ENCODE data around the gene CFAP92. TPM values are rescaled to one million over a fixed set of nuclear protein-coding genes. Genes with fewer than 3 reads are reported as not detected.

Gene CFAP92
- total RNA-seq, 1 donor from 2014 or later = 1.9 TPM

DNA sequence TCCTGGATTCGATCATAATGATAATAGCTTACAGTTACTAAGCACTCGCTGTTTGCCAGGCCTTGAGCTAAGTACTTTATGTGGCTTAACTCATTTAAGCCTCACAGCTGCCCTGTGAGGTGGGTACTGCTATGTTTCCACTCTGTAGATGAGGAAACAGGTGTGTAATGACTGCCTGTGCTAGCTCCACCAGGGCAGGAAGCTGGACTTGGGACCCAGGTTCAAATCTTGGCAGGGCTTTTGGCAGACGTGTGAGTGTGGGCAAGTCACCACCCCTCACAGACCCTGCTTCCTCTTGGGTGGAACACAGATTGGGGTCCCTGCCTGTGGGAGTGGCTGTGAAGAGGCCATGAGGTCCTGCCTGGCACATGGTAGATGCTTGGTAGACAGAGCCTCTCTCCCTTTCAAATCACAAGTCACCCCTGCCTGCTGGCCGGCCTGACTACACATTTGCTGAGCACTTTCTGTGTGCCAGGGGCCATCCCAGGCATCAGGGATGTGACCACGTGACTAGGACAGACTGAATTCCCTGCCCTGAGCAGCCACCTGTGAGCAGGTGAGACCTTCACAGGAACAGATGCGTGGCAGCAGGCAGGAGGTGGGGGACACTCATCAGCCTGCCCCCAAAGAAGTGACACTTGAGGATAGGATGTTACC, 10.9 kb upstream of the CFAP92 start:
- DNase-seq = peak; percentile 75

DNA sequence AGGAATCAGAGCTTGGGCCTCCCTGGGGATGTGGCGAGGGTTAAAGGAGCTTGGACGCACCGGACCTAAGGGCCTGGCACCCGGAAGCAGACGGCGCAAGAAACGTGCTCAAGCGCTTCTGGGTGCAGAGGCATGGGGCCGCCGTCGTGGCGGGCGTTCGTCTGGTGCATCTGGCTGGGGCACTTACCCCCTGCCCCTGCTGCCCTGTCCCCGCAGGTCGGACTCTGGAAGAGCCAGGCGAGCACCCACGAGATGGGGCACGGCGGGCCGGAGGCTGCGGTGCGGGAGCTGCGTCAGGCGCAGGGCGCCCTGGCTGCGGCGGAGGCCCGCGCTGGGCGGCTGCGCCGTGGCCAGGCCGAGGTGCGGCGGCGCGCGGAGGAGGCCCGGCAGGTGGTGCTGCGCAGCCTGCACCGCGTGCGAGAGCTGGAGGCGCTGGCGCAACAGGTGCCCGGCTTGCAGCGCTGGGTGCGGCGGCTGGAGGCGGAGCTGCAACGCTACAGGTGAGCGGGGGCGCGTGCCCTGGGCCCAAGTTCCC, 9.8 kb upstream of the CFAP92 start:
- DNase-seq = no peak

DNA sequence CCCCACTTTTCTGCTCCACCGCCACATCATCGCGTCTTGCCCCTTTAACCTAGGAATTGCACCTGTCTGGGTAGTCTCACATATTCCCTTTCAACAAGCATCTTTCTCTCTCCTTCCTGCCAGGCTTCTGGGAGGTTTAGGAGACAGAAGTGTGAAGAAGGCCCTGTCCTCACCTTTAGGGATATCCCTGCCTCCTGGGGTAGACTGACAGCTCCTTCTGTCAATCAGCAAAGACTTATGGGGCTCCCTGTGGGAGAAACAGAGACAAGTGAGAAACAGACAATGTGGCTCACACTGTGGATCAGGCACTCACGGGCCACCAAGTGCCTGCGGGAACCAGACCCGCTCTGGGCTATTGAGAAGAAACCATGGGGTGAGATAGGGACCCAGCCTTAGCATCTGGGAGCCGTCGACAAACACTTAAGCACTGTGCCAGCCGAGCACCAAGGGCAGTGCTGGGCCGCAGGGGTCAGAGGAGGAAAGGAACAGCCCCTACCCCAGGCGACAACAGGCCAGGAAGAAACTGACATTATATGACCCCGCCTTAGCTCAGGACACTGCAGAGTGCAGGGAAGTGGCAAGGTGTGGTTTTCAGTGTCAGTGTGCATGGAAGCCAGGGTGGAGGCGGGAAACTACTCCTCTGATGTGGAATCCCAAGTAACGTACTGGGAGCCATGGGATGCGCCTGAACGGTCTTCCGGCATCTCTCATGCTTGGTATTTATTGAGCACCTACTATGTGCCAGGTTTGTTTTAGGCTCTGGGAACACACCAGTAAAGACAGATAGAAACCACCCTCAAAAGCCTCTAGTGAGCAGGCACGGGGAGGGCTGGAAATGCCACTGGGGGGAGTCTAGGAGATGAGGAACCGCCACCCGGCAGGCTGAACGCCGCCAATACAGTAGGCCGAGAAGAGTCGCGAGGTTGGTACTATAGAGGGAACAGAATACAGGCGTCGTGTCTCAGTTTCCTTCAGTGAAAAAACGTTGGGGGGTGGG, 9.0 kb upstream of the CFAP92 start:
- no peak for DNase-seq

DNA sequence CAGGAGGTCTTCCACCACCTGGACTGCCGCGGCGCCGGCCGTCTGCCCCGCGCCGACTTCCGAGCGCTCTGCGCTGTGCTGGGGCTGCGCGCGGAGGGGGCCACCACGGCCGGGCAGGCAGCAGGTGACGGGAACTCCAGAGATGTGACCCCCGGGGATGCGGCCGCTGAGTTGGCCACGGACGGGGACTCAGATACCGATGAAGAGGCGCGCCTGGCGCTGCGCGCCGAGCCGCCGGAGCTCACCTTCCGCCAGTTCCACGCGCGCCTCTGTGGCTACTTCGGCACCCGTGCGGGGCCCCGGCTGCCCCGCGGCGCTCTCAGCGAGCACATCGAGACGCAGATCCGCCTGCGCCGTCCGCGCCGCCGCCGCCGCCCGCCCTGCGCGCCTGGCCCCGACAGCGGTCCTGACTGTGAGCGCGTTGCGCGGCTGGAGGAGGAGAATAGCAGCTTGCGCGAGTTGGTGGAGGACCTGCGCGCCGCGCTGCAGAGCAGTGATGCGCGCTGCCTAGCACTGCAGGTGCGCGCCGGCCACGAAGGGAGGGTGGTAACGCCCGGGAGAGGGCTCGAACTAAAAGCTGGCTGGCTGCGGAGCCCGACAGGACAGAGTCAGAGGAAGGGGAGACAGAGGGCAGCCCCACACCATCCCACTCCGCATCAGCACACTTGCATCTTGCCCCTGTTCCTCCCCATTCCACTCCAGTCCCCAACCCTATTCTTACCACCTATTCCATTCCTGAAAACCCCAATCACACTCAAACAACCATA, 8.1 kb upstream of the CFAP92 start:
- peak; percentile 67 for DNase-seq

DNA sequence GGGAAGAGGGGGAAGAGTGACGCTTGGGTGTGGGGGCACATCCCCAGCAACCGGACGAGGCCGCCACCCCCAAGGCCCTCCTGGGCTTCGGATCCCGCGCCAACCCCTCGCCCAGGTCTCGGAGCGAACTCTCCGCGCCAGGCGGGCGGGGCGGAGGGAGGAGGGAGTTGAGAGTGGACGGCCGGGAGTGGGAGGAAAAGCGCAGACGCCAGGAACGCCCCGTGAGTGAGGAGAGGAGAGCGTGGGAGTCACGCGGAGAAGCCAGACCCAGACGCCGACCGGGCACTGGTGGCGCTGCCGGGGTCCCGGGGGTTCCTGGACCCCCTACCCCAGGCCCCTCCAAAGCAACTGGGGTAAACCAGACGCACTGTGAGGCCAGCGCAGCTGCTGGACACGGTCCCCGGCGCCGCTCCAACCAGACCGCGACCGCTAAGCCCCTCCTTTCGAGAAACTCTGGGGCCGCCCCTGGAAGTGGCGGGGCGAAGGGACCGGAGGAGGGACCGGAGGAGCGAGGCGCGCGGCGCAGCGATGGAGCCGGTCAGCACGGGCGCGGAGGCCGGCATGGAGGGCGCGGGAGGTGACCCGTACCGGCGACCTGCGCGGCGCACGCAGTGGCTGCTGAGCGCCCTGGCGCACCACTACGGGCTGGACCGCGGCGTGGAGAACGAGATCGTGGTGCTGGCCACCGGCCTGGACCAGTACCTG, 7.4 kb upstream of the CFAP92 start, which contains the start of gene EFCC1:
Gene EFCC1 (plus strand): TSS at position 204 of the 705 bp plus-strand sequence. CDS start 325 bp downstream, at position 529.
- peak; percentile 73 for DNase-seq

DNA sequence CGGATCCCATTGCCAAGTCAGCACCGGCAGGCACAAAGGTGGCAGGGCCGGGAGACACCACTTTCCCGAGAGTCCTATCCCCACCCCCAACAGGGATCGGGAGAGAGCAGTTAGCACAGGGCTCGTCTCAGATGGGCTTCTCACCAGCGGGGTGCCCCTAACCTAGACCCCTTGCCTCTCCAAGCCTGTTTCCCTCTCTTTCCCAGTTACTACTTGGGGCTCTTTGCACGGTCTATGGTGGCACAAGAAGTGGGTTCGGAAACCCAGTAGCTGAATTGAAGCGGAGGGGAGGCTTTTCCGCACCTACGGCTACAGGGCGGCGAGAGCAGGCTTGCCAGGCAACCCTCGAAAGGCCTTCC, 6.8 kb upstream of the CFAP92 start:
- no peak for DNase-seq

DNA sequence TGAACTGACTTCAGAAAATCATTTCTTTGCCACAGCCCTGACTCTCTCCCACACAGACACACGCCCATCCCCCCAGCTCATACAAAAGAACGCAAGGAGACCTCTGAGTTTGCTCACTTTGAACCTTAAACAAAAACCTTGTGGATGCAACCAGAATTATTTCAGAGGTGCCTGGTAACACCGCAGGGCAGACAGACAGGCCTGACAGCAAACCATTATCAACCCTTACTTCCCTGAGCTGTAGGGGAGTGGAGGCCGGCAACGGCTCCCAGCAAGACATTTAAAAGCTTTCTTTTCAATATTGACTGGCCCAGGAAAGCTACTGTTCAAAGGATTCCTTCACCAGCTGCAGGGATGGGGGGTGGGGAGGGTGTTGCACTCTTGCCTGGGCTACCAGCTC, 5.2 kb upstream of the CFAP92 start:
- DNase-seq = no peak

DNA sequence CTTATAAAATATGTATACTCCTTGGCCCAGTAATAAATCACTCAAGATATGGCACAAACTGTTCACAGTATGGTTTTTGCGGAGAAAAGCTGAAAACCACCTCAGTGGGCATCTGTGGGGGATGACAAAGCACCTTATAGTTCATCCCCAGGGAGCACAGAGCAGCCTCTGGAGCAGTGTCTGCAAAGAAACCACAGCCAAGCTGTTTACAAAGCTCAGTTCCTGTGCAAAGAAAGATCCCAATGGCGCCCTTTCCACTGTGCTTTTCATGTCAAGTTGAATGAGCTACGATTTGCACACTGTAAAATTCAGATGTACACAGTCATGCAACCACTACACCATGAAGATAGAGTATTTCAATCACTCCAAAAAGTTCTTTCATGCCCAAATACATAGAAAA, 4.7 kb upstream of the CFAP92 start:
- DNase-seq = no peak

DNA sequence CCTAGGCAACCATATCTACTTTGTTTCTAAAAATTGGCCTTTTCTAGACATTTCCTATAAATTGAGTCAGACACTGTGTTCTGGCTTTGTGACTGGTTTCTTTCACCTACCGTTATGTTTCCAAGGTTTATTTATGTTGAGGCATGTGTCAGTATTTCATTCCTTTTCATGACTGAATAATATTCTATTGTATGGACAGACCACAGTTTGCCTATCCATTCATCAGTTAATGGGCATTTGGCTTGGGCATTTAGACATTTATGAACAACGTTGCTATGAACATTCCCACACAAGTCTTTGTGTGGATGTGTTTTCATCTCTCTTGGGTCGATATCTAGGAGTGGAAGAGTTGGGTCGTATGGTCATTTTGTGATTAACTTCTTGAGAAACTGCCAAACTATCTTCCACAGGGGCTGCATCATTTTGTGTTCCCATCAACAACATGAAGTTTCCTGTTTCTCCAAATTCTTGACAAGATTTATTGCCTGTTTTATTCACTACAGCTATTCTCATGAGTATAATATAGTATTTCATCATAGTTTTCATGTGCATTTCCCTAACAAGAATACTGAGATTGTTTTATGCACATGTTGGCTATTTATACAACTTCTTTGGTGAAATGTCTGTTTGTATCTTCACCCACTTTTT, 3.7 kb upstream of the CFAP92 start:
- DNase-seq = no peak

DNA sequence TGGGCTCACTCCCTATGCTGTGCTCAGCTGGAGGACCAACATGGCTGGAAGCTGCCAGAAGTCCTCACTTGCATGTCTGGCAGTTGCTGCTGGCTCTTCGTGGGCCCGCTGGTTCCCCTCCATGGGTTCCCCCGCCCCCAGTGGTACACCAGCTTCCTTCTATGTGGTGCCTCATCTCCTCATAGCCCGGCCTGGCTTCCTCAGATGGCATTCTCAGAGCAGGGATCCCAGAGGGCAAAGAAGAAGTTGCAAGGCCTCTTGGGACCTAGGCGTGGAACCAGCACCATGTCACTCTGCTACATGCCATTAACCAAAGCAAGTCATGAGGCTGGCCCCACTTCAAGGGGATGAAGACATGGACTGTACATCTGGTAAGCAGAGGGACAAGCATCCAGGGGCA, 2.9 kb upstream of the CFAP92 start:
- no peak for DNase-seq

DNA sequence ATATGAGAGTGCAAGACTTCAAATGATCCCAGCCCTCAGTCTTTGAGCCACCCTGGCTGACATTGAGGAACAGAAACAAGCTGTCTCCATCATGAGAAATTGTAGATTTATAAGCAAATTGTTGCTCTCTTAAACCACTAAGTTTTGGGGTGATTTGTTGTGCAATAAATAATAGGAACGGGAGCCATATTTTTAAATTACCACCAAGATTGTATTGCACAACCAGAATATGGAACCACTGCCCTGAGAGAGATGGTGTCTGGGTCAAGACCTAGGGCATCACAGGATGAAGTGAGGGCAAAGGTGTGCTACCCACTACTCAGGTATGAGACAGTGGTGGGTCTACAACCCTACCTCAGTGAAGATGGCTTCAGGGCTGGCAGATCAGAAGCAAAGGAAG, 2.3 kb upstream of the CFAP92 start:
- DNase-seq = no peak

DNA sequence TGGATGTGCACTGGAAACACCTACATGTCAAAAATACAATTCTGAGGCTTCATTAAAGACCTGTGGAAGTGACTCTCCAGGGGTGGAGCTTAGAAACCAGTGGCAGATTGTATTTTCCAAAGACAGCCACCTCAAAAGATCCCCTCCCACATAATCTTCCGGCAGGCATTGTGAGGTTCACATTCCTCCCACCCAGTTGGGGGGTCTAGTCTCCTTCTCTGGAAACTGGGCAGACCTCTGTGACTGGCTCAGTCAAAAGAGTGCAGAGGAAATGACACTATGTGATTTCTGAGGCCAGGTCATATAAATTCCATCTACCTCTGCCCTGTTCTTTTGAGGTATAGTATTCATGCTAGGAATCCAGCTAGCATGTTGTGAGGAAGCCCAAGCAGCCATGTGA, 1.9 kb upstream of the CFAP92 start:
- DNase-seq = no peak

DNA sequence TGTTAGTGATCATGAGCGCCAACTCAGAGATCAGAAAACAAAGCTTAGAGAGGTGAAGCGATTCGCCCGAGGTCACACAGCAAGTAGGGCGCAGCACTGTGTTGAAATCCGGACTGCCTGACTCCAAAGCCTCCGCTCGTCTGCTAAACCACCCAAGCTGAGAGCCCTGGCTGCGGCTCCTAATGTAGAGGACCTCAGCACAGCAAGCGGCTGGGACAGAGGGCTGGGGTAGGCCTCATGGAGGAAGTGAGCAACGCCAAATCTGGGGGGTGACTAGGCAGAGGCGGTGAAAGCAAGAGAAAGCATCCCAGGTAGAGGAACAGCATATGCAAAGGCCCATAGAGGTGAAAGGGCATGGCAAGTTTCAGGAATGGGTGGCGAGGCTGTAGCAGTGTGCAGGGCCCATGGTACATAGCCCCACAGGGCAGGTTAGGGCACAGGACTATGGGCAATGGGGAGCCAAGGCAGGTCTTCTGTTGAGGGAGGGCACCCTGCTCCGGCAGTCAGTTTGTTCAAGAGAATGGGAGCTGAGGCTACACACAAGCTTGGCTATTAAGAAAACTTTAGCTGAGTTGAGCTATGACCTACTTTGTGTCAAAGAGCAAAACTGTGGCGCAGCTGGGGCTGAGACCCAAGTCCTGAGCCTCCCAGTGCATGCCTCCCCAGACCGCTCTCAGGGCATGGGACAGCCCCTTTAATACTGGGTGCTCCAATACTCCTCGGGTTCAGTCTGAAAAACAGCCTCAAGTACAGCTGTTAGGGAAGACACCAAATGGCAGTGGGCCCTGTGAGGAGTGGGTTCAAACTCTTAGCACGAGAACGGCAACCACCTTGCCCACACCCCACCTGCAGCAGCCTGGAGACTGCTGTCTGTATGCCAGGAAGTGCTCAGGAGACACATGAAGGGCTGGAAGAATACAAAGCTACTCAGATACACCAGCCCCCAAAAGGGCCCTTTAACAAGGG, 988 bp upstream of the CFAP92 start:
- no peak for DNase-seq

DNA sequence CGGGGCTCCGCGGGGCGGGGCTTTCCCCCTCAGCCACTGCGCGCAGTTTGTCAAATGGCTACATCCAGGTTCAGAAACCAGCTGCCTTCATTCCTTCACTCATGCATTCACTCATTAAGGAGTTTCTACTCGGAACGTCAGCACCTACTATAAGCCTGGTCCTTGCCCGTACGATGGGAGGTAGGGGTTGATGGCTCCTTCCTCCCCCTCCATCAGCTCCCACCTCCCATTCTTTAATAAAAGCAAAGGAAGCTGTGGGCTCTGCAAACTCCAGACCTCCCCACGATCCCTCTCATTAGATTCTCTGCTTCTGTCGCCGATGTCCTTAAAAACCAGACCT, 267 bp upstream of the CFAP92 start:
- no peak for DNase-seq

DNA sequence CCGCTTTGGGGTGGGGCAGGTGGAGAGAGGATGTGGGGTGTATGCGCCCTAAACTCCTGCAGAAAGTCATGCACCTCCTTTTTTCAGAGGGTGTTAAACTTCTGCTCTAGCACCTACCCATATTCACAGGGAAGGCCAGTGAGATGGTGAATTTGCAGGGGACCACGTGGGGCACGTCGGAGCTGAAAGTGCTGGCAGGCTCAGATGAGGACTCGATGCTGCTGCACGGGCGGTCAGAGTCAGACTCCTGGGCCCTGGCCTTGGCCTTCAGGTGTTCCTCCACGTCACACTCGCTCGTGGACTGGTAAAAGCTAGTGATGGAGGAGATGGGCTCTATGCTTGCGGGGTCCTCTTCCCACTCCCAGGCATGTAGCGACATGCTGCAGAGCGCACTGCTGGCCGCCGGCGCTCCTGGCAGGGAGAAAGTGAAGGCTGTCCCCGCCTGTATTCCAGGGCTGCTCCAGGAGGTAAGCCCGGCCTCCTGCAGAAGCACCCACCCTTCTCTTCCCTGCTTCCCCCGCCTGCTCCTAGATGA, 883 bp downstream of the CFAP92 start:
- no peak for DNase-seq

DNA sequence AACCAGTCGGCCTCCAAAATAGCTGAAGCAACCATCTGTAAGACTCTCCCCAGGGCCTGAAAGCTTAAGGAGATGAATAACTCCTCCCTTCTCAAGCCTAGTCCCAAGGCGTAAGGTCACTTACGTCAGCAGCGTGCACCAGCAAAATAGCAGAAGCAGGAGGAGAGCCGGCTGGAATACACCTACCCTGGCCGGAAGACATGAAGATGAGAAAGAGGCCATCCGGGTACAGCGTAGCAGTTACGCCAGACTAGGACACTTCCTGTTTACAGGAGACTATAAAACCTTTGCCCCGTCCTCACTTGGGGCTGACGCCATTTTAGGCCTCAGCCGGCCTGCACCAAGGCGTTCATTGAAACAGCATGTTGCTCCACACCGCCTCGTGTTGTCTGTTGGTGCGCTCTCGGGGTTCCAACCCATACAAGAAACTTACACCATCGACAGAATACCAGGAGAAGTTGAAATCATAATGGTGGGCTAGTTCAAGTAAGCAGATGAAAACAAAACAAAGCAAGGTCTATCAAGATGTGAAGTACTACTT, 2.5 kb downstream of the CFAP92 start:
- no peak for DNase-seq

DNA sequence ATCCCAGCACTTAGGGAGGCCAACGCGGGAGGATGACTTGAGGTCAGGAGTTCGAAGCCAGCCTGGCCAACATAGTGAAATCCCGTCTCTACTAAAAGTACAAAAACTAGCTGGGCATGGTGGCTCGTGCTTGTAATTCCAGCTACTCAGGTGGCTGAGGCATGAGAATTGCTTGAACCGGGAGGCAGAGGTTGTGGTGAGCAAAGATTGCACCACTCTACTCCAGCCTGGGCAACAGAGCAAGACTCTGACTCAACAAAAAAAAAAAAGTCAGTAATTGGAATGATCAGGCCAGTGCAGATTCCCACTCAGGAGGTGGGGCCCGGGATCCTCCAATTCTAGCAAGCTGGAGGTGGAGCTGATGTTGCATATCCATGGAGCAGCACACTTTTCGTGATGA, 5.6 kb downstream of the CFAP92 start:
- no peak for DNase-seq

DNA sequence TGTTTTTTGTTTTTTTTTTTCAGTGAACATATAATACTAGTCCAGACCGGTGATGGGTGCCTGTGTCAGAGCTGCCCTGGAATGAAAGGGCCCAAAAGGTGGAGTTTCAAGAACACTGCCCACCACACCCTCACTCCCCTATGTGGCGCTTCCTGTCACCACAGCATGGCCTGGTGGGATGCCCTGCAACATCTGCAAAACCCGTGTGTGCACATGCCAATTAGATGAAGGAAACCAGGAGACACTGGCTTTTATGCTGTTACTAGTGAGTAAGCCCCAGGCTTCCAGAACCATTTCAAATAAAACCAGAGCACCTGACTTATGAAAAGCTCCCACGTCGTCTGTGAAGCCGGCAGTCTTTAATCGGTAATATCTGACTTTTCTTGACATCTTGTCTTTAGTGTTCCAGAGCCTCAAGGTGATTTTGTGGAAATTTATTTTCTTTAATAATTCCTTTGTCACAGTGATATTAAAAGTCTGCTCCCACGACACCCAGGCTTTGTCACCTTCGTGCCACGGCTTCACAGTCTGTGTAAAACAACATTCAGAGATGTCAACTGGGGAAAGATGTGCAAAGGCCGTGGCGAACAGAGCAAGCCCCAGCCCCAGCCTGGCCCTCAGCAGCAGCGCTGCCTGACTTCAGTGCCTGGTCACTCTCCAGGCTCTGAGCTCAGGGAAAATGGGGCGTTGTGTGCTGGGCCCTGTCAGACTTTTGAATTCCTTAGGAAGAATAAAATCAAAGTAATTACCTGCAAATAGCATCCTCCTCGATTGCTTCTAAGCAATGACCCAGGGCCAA, 6.4 kb downstream of the CFAP92 start:
- no peak for DNase-seq

DNA sequence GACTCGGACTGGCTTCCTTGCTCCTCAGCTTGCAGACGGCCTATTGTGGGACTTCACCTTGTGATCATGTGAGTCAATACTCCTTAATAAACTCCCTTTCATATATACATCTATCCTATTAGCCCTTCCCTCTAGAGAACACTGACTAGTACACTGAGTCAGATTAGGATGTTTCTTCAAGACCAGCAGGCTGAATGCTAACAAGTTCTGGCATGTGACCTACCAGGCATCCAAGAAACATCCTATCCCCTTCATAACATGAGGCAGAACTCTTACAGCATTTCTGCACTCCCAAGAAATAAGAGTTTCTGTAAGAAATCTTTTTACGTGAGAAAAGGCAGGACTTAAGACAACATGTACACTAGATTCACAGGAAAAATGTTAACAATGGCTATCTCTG, 9.3 kb downstream of the CFAP92 start:
- no peak for DNase-seq
